ENCODE results near the gene JADE1. TPM values are rescaled to one million over a fixed set of nuclear protein-coding genes. Genes with fewer than 3 reads are reported as not detected.

Gene JADE1
- total RNA-seq (10 to 100 TPM; 28.9 to 32.2 TPM), polyA plus RNA-seq (ENCODE audit: insufficient read depth, low read depth, low replicate concordance) (19.1 TPM)
- long read RNA-seq, donor 1, full-length matches to known transcripts = 7 of 7 reads
- long read RNA-seq, donor 1, partial matches to known transcripts = 0 of 7 reads
- long read RNA-seq, donor 1, other reads (novel, unspliced or antisense) = 0 of 7 reads
- long read RNA-seq, donor 2, partial matches to known transcripts = 0 of 1 reads
- long read RNA-seq, donor 2, other reads (novel, unspliced or antisense) = 0 of 1 reads

GRCh38 chr4:128809477-128810330 is at the start of gene JADE1:
TSS of gene JADE1 (plus strand) at chr4:128809700. CDS start at chr4:128831759, 22,059 bp downstream.
- Histone ChIP-seq H3K4me3 (peak within 1 kb of the TSS; percentile 77 to 86), H3K36me3 (ENCODE audit: low read depth, missing control alignments) (no peaks in the 10 kb centered on the region), H3K27ac (peak within 1 kb of the TSS; percentile 88 to 96), H3K27me3 (no peaks in the 10 kb centered on the region), H3K4me1 (peaks cover 10% of the 10 kb centered on the region), H3K9me3 (no peaks in the 10 kb centered on the region)
- TF ChIP-seq CTCF (IDR thresholded peaks at IDR 0.05) = peak; percentile 49 to 66 (median 60)
- TF ChIP-seq POLR2A (IDR thresholded peaks at IDR 0.05) = no peak
- intact Hi-C loops (cut with DNase I; ENCODE audit: low total_unique reads) = loop anchor here (2.0 kb wide), 1 partner anchor 53 kb away; no protein-coding TSS in a partner anchor
- 0 to 1% methylated on average over 52 to 59 of the region's 91 CpGs for WGBS, 2 donors
- DNase-seq = peak; percentile 95

- 65 to 72% methylated on average over 4 of the region's 4 CpGs for WGBS, 2 donors
- Histone ChIP-seq H3K4me3 (no peak overlapping the region), H3K27ac (peak overlapping the region in 1 of 2 donors; percentile 68), H3K4me1 (peaks cover 8% of the 10 kb centered on the region), H3K27me3 (no peaks in the 10 kb centered on the region), H3K36me3 (ENCODE audit: low read depth, missing control alignments) (no peaks in the 10 kb centered on the region), H3K9me3 (no peaks in the 10 kb centered on the region)
- TF ChIP-seq POLR2A (IDR thresholded peaks at IDR 0.05) (no peak), CTCF (IDR thresholded peaks at IDR 0.05) (no peak)
- intact Hi-C loops (cut with DNase I; ENCODE audit: low total_unique reads) = no loop called here
- DNase-seq = no peak
Measured at GRCh38 chr4:128766781-128767180, 42.7 kb upstream of the JADE1 start.

GRCh38 chr4:128768373-128768996 is 41.0 kb upstream of the JADE1 start:
- no peaks in the 10 kb centered on the region for H3K27me3 ChIP-seq
- no peak overlapping the region for H3K4me3 ChIP-seq
- intact Hi-C loops (cut with DNase I; ENCODE audit: low total_unique reads) = no loop called here
- no peaks in the 10 kb centered on the region for H3K36me3 ChIP-seq (ENCODE audit: low read depth, missing control alignments)
- 87 to 92% methylated on average over 6 to 7 of the region's 7 CpGs for WGBS, 2 donors
- H3K4me1 ChIP-seq = peaks cover 8% of the 10 kb centered on the region
- no peak for TF ChIP-seq POLR2A (IDR thresholded peaks at IDR 0.05)
- TF ChIP-seq CTCF (IDR thresholded peaks at IDR 0.05) = no peak
- no peak for DNase-seq
- peak overlapping the region; percentile 34 to 65 for H3K27ac ChIP-seq
- no peaks in the 10 kb centered on the region for H3K9me3 ChIP-seq

GRCh38 chr4:128769011-128769410 is 40.5 kb upstream of the JADE1 start:
- peaks cover 8% of the 10 kb centered on the region for H3K4me1 ChIP-seq
- H3K4me3 ChIP-seq = no peak overlapping the region
- H3K27ac ChIP-seq = peak overlapping the region in 1 of 2 donors; percentile 34
- no peaks in the 10 kb centered on the region for H3K27me3 ChIP-seq
- intact Hi-C loops (cut with DNase I; ENCODE audit: low total_unique reads) = no loop called here
- no peaks in the 10 kb centered on the region for H3K9me3 ChIP-seq
- no peak for TF ChIP-seq CTCF (IDR thresholded peaks at IDR 0.05)
- no peak for TF ChIP-seq POLR2A (IDR thresholded peaks at IDR 0.05)
- no peaks in the 10 kb centered on the region for H3K36me3 ChIP-seq (ENCODE audit: low read depth, missing control alignments)
- no peak for DNase-seq

Data from testis (tissue), 5 donors.